Endothelial cell of umbilical vein (primary cell): ENCODE measurements around the gene EYS. TPM values are rescaled to one million over a fixed set of nuclear protein-coding genes. Genes with fewer than 3 reads are reported as not detected.

Source experiments
- BruUV-seq: library from RNA; stranded (reverse); fragments of 400-500 nt; replicated peaks from 2 replicates; lab custom pipeline; 2021; lab: Mats Ljungman, UMichigan
- CTCF ChIA-PET: fragments of 300-600, 350-600 bp; sonication (Branson Sonifier 250); formaldehyde crosslinking; loops from one replicate; lab custom pipeline; 2021; ENCODE audit warnings: antibody characterized with exemption, inconsistent platforms; lab: Charles Lee
- POLR2A ChIA-PET: fragments of 300-600, 350-600 bp; sonication (Branson Sonifier 250); formaldehyde crosslinking; loops from one replicate; lab custom pipeline; 2021; ENCODE audit warnings: antibody characterized with exemption, inconsistent platforms; lab: Charles Lee
- DNase-seq: peaks from one replicate; pipeline ENCODE4 v3.0.0-alpha.2; 2011; ENCODE audit warnings: low read depth, low spot score
- FAIRE-seq: peaks from 2 replicates; lab custom pipeline; 2011; peaks lifted over from hg19 to GRCh38; lab: Jason Lieb, UNC
- H2AFZ ChIP-seq: 2 replicates; pipeline ENCODE4 v1.6.0; 2012; ENCODE audit warnings: low read depth, low read length, control low read depth, inconsistent platforms
- H3K27ac ChIP-seq: 2 replicates; pipeline ENCODE4 v1.5.1; 2011; ENCODE audit warnings: low read depth, mild to moderate bottlenecking, control low read depth, low read length, moderate library complexity; ENCODE audit not compliant: insufficient read depth
- H3K27me3 ChIP-seq, 2 experiments: 2 replicates each; pipeline versions ENCODE4 v1.6.0 to v1.6.1; 2011; ENCODE audit warnings: low read length in 2 of 2, mixed read lengths in 1 of 2; ENCODE audit not compliant: control insufficient read depth in 2 of 2, insufficient read depth in 2 of 2
- H3K36me3 ChIP-seq, 2 experiments: 2 replicates in 1 of 2; 3 replicates in 1 of 2; pipeline ENCODE4 v1.5.1; 2011; ENCODE audit warnings: low read length in 2 of 2, mild to moderate bottlenecking in 1 of 2, moderate library complexity in 1 of 2; ENCODE audit not compliant: control insufficient read depth in 2 of 2, insufficient read depth in 2 of 2; ENCODE audit errors: extremely low read depth in 1 of 2
- H3K4me1 ChIP-seq: 3 replicates; pipeline ENCODE4 v1.5.1; 2011; ENCODE audit warnings: mild to moderate bottlenecking, low read length; ENCODE audit not compliant: control insufficient read depth, insufficient read depth; ENCODE audit errors: extremely low read depth
- H3K4me2 ChIP-seq: 2 replicates; pipeline ENCODE4 v1.6.1; 2011; ENCODE audit warnings: low read length, control low read depth, mixed read lengths; ENCODE audit not compliant: insufficient read depth
- H3K4me3 ChIP-seq, 3 experiments: fragments of 200-600 bp in 1 of 3; sonication (generic), shearing (Covaris generic) in 1 of 3; replicated peaks in 1 of 3; 2 replicates each; pipeline ENCODE4 v1.5.1; 2011 to 2016; ENCODE audit warnings: control low read depth in 3 of 3, low read length in 3 of 3, mild to moderate bottlenecking in 2 of 3, inconsistent platforms in 1 of 3, low read depth in 1 of 3, moderate library complexity in 1 of 3; ENCODE audit not compliant: insufficient read depth in 1 of 3
- H3K79me2 ChIP-seq: 2 replicates; pipeline ENCODE4 v1.6.0; 2012; ENCODE audit warnings: low read length, inconsistent platforms; ENCODE audit not compliant: control insufficient read depth, insufficient read depth
- H3K9ac ChIP-seq: replicated peaks from 2 replicates; pipeline ENCODE3; 2011; ENCODE audit warnings: low read length, control low read depth; ENCODE audit not compliant: insufficient read depth; ENCODE audit errors: extremely low read depth
- H3K9me1 ChIP-seq: replicated peaks from 3 replicates; pipeline ENCODE4 v1.6.0; 2011; ENCODE audit warnings: mild to moderate bottlenecking, low read length; ENCODE audit not compliant: control insufficient read depth, insufficient read depth; ENCODE audit errors: extremely low read depth
- H3K9me3 ChIP-seq: replicated peaks from 2 replicates; pipeline ENCODE4 v1.5.1; 2012; ENCODE audit warnings: low read length, inconsistent platforms; ENCODE audit not compliant: control insufficient read depth, insufficient read depth
- H4K20me1 ChIP-seq: replicated peaks from 2 replicates; pipeline ENCODE3; 2011; ENCODE audit warnings: mild to moderate bottlenecking, low read length; ENCODE audit not compliant: control insufficient read depth, insufficient read depth; ENCODE audit errors: extremely low read depth
- CTCF ChIP-seq, 2 donors: IDR thresholded peaks; 1 replicate in 1 of 2; 2 replicates in 1 of 2; pipeline ENCODE4 v1.5.1; 2011; ENCODE audit warnings: low read length in 2 of 2, mild to moderate bottlenecking in 2 of 2, moderate library complexity in 2 of 2, control low read depth in 1 of 2, inconsistent platforms in 1 of 2, low read depth in 1 of 2; ENCODE audit not compliant: insufficient read depth in 1 of 2; ENCODE audit errors: extremely low read depth in 1 of 2
- EZH2 ChIP-seq: IDR thresholded peaks from 2 replicates; pipeline ENCODE4 v1.6.1; 2012; ENCODE audit warnings: borderline replicate concordance, low read depth, mild to moderate bottlenecking, moderate library complexity, low read length, inconsistent platforms; ENCODE audit not compliant: severe bottlenecking
- FOS ChIP-seq: IDR thresholded peaks from 2 replicates; pipeline ENCODE4 v1.6.1; 2011; ENCODE audit warnings: mild to moderate bottlenecking, low read length, moderate library complexity, borderline replicate concordance; ENCODE audit not compliant: insufficient read depth
- GATA2 ChIP-seq: IDR thresholded peaks from 2 replicates; pipeline ENCODE4 v1.7.0; 2011; ENCODE audit warnings: low read depth, mild to moderate bottlenecking, moderate library complexity, mixed read lengths, low read length; ENCODE audit not compliant: insufficient read length, insufficient read depth
- JUN ChIP-seq: IDR thresholded peaks from 2 replicates; pipeline ENCODE4 v1.6.1; 2011; ENCODE audit warnings: borderline replicate concordance, low read depth; ENCODE audit not compliant: insufficient read length, insufficient read depth
- MAX ChIP-seq: IDR thresholded peaks from 2 replicates; pipeline ENCODE4 v1.6.1; 2011; ENCODE audit not compliant: insufficient read depth, insufficient read length
- MYC ChIP-seq: IDR thresholded peaks from one replicate; pipeline ENCODE4 v1.6.1; 2011; ENCODE audit warnings: mild to moderate bottlenecking, low read depth, low read length
- POLR2A ChIP-seq: IDR thresholded peaks from 2 replicates; pipeline ENCODE4 v1.6.1; 2012; ENCODE audit warnings: low read depth, mild to moderate bottlenecking, control low read depth, low read length
- POLR2AphosphoS5 ChIP-seq: IDR thresholded peaks from 2 replicates; pipeline ENCODE4 v1.6.1; 2012; ENCODE audit warnings: low read depth, mild to moderate bottlenecking, control low read depth, low read length, moderate library complexity; ENCODE audit not compliant: insufficient read depth
- dilution Hi-C: fragments of 300-500 bp; cut with MboI; formaldehyde crosslinking; loops from one replicate; pipeline ENCODE4 v1.15.0; 2019; ENCODE audit warnings: low sequenced_read_pairs; ENCODE audit not compliant: extremely low pct_ligation_motif_present
- intact Hi-C: fragments of 100-400 bp; cut with micrococcal nuclease; formaldehyde crosslinking; loops from one replicate; pipeline ENCODE4 v1.10.0; 2022
- polyA plus RNA-seq, 4 experiments: library from polyadenylated mRNA; depleted of rRNA in 3 of 4; stranded (reverse) in 3 of 4; unstranded in 1 of 4; fragments of >200 nt; gene quantifications; 2 replicates each; pipeline versions ENCODE4 v1.2.1 to v1.2.3, GENCODE V29; 2011 to 2012; ENCODE audit warnings: missing spikeins in 1 of 4
- total RNA-seq: library from RNA; stranded (reverse); gene quantifications from 2 replicates; pipeline ENCODE4 v1.2.3, GENCODE V29; 2021

The EYS gene
- total and polyA plus RNA-seq, 2 donors (not counting 3 experiments of a cell fraction or from before 2014, with no cell fraction given), result 0.01 to 0.27 TPM

- POLR2A ChIA-PET, result no interaction called here
- CTCF ChIA-PET, result interaction anchor here (0.6 to 1.0 kb wide), 3 partner anchors 10 to 327 kb away, joined by 3 to 5 read pairs (median 3); no protein-coding TSS in a partner anchor
- TF ChIP-seq POLR2A (no peak), JUN (no peak), GATA2 (no peak)
These were observed 594.6 kb downstream of the EYS start for GRCh38 chr6:65112435-65112834.

DNA sequence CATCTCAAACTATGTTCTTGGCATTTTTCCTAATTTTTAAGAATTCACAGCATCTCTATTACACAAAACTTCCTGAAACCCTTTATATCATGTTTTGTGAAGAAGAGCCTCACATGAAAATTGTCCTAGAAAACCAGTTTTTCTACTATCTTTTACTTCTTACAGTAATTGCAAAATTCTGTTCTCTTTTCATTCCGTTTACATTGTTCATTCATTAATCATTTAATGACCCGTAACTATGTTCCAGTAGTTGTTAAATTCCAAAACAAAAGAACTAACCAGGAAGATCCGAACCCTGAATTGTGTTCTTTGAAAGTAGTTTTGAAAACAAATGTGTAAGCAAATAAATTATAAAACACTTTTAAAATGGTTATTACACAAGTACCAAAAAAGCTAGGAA is 597.0 kb downstream of the EYS start:
- H3K9ac ChIP-seq, result no peak overlapping the region
- dilution Hi-C loops, result no loop called here
- H3K36me3 ChIP-seq, result no peaks in the 10 kb centered on the region
- intact Hi-C loops, result no loop called here
- no peak for TF ChIP-seq GATA2
- no peak for TF ChIP-seq JUN
- TF ChIP-seq EZH2, result no peak
- no peak for TF ChIP-seq FOS
- TF ChIP-seq POLR2A, result no peak
- TF ChIP-seq CTCF (IDR thresholded peaks at IDR 0.05; ENCODE audit: extremely low read depth in 1 of 2, insufficient read depth in 1 of 2, low read depth in 1 of 2, low read length in 2 of 2), result no peak
- no peak for TF ChIP-seq MAX
- no peak for TF ChIP-seq POLR2AphosphoS5
- no peak for TF ChIP-seq MYC
- no peak overlapping the region for H3K27ac ChIP-seq
- H3K27me3 ChIP-seq, result no peaks in the 10 kb centered on the region
- ChIA-PET CTCF (no interaction called here), POLR2A (no interaction called here)
- no peak overlapping the region for H3K4me2 ChIP-seq
- FAIRE-seq (no peak), DNase-seq (no peak)
- no peaks in the 10 kb centered on the region for H3K79me2 ChIP-seq
- no peaks in the 10 kb centered on the region for H3K9me3 ChIP-seq
- no peak overlapping the region for H3K4me3 ChIP-seq
- BruUV-seq, result no TSS peak
- H4K20me1 ChIP-seq, result no peaks in the 10 kb centered on the region
- H3K9me1 ChIP-seq, result no peaks in the 10 kb centered on the region
- H3K4me1 ChIP-seq, result peaks cover 3% of the 10 kb centered on the region
- H2AFZ ChIP-seq, result no peak overlapping the region

More at GRCh38 chr6:65112435-65112834, 594.6 kb downstream of the EYS start:
- intact Hi-C loops, result no loop called here
- H4K20me1 ChIP-seq, result no peaks in the 10 kb centered on the region
- H3K27ac ChIP-seq, result no peak overlapping the region
- no peaks in the 10 kb centered on the region for H3K36me3 ChIP-seq
- dilution Hi-C loops, result no loop called here
- H2AFZ ChIP-seq, result no peak overlapping the region
- H3K9me3 ChIP-seq, result no peaks in the 10 kb centered on the region
- H3K9me1 ChIP-seq, result no peaks in the 10 kb centered on the region
- no peak overlapping the region for H3K4me2 ChIP-seq
- no peaks in the 10 kb centered on the region for H3K27me3 ChIP-seq
- FAIRE-seq, result no peak
- H3K79me2 ChIP-seq, result no peaks in the 10 kb centered on the region
- H3K4me1 ChIP-seq, result peaks cover 3% of the 10 kb centered on the region
- DNase-seq, result no peak
- no peak overlapping the region for H3K4me3 ChIP-seq
- BruUV-seq, result no TSS peak
- H3K9ac ChIP-seq, result no peak overlapping the region
